Left lung (tissue), 10 donors: ENCODE data around the gene RUNDC3A. TPM values are rescaled to one million over a fixed set of nuclear protein-coding genes. Genes with fewer than 3 reads are reported as not detected.
"Not testable (repeated sequence)": the region's sequence is repeated elsewhere in the genome, so short reads cannot be mapped to it uniquely, and the experiment has no call there.

Source experiments
- ATAC-seq: fragments of 200-7000 bp; cut with Tn5 transposase; one replicate; pipeline ENCODE4 v1.9.1; 2020; ENCODE audit warnings: moderate library complexity
- DNase-seq, 4 donors: peaks; one replicate each; pipeline ENCODE4 v3.0.0-alpha.2; 2013 to 2020
- H3K27ac ChIP-seq, 2 donors: fragments of 200-600 bp; sonication (generic) in 1 of 2; one replicate each; pipeline versions ENCODE4 v1.5.0 to v1.8.0; 2020 to 2021
- H3K27me3 ChIP-seq, 2 donors: fragments of 200-600 bp; sonication (generic) in 1 of 2; one replicate each; pipeline versions ENCODE4 v1.5.0 to v1.8.0; 2020 to 2021
- H3K36me3 ChIP-seq, 2 donors: fragments of 200-600 bp; sonication (generic) in 1 of 2; one replicate each; pipeline versions ENCODE4 v1.5.0 to v1.8.0; 2020 to 2021
- H3K4me1 ChIP-seq, 2 donors: fragments of 200-600 bp; one replicate each; pipeline ENCODE4 v1.8.0; 2021
- H3K4me3 ChIP-seq, 2 donors: fragments of 200-600 bp; sonication (generic) in 1 of 2; one replicate each; pipeline versions ENCODE4 v1.5.0 to v1.8.0; 2020 to 2021; ENCODE audit warnings: mild to moderate bottlenecking in 1 of 2
- H3K9me3 ChIP-seq, 2 donors: fragments of 200-600 bp; sonication (generic) in 1 of 2; one replicate each; pipeline versions ENCODE4 v1.5.0 to v1.8.0; 2020 to 2021
- CTCF ChIP-seq, 2 donors: fragments of 200-600 bp; sonication (generic) in 1 of 2; IDR thresholded peaks; one replicate each; pipeline versions ENCODE4 v1.5.0 to v1.8.0; 2021; ENCODE audit warnings: antibody characterized with exemption in 2 of 2
- intact Hi-C, 2 donors: fragments of 100-400 bp; cut with DNase I; formaldehyde crosslinking; loops; one replicate each; pipeline versions ENCODE4 v1.11.2 to v1.14.2; 2022
- polyA plus RNA-seq, 6 donors: library from polyadenylated mRNA; unstranded; fragments of 120-200 nt; gene quantifications; one replicate each; pipeline ENCODE4 v1.2.1, GENCODE V29; 2013; ENCODE audit not compliant: insufficient read length in 6 of 6
- total RNA-seq, 2 donors: library from RNA; stranded (reverse); fragmentation: NEBNext Ultra II Directional; extraction: Animal tissue kit (Norgen Biotek cat#: 25700); gene quantifications; one replicate each; pipeline ENCODE4 v1.2.1, GENCODE V29; 2021
- donor health status: DM: no; HTN: yes; CAD: no.
- donor health status: DM: no; HTN: no; CAD: no.

RUNDC3A gene
- total and polyA plus RNA-seq, 8 donors = 0.08 to 6.3 (median 2.1) TPM

DNA sequence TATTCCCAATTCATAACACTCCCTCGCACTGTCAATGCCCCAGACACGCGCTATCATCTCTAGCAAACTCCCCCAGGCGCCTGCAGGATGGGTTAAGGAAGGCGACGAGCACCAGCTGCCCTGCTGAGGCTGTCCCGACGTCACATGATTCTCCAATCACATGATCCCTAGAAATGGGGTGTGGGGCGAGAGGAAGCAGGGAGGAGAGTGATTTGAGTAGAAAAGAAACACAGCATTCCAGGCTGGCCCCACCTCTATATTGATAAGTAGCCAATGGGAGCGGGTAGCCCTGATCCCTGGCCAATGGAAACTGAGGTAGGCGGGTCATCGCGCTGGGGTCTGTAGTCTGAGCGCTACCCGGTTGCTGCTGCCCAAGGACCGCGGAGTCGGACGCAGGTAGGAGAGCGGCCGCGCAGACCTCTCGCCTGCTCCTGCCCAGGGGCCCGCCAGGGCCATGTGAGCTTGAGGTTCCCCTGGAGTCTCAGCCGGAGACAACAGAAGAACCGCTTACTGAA is 36.6 kb downstream of the RUNDC3A start, which contains the start of gene GRN:
Gene GRN (plus strand): TSS at position 364 of the 515 bp plus-strand sequence. CDS start 3,863 bp downstream, outside the sequence.
- intact Hi-C loops = no loop called here
- H3K27me3 ChIP-seq = no peaks in the 10 kb centered on the region
- peak within 1 kb of the TSS; percentile 66 to 78 for H3K4me3 ChIP-seq
- ATAC-seq (peak; percentile 98), DNase-seq (peak; percentile 92 to 98 (median 96))
- peak within 1 kb of the TSS; percentile 87 to 98 for H3K27ac ChIP-seq
- H3K4me1 ChIP-seq = peaks cover 6 to 65% of the 10 kb centered on the region in 2 donors
- peaks cover 0 to 16% of the 10 kb centered on the region in 2 donors for H3K36me3 ChIP-seq
- TF ChIP-seq CTCF (IDR thresholded peaks at IDR 0.05) = no peak
- no peaks in the 10 kb centered on the region for H3K9me3 ChIP-seq

DNA sequence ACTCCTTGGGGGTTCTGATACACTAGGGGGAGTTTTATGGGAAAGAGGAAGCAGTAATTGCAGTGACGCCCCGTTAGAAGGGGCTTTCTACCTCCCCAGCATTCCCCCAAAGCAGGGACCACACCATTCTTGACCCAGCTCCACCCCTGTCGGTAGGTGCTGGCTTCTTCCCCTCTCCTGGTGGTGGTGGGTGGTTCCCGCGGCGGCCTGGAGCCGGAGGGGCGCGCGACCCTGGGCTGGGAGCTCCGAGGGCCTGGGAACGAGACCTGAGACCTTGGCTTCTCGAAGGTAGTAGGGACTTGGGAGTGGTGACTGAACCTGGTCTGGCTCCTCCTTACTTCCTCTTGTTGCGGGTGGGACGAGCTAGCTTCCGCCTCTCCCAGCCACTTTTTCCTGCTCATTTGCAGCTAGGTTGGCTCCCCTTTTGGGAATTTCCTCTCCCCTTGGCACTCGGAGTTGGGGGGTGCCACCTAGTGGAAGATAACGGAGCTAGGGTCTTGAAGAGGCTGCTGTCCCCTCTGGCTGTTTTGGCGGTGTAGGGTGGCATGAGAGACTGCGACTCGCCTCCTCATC is 37.1 kb downstream of the RUNDC3A start:
- DNase-seq (peak in 2 of 4 donors; percentile 36 to 63), ATAC-seq (peak; percentile 61)
- Histone ChIP-seq H3K4me1 (peaks cover 6 to 61% of the 10 kb centered on the region in 2 donors), H3K36me3 (peaks cover 0 to 22% of the 10 kb centered on the region in 2 donors), H3K27ac (peak overlapping the region; percentile 87 to 98), H3K9me3 (no peaks in the 10 kb centered on the region), H3K4me3 (peak overlapping the region; percentile 66 to 78), H3K27me3 (no peaks in the 10 kb centered on the region)
- intact Hi-C loops = no loop called here
- TF ChIP-seq CTCF (IDR thresholded peaks at IDR 0.05) = peak; percentile 37 to 39

- H3K4me3 ChIP-seq = peak overlapping the region; percentile 66 to 78
- DNase-seq (peak in 1 of 4 donors; percentile 69), ATAC-seq (no peak)
- intact Hi-C loops = no loop called here
- peak overlapping the region; percentile 87 to 98 for H3K27ac ChIP-seq
- no peak for TF ChIP-seq CTCF (IDR thresholded peaks at IDR 0.05)
- no peaks in the 10 kb centered on the region for H3K9me3 ChIP-seq
- peaks cover 6 to 58% of the 10 kb centered on the region in 2 donors for H3K4me1 ChIP-seq
- peaks cover 0 to 29% of the 10 kb centered on the region in 2 donors for H3K36me3 ChIP-seq
- no peaks in the 10 kb centered on the region for H3K27me3 ChIP-seq
Observed at GRCh38 chr17:44346064-44346844, 37.9 kb downstream of the RUNDC3A start.

GRCh38 chr17:44347206-44348055 is 39.0 kb downstream of the RUNDC3A start:
- ATAC-seq, H3K9me3 ChIP-seq, H3K27me3 ChIP-seq, intact Hi-C loops: not testable (repeated sequence)
- Histone ChIP-seq H3K36me3 (peaks cover 3 to 41% of the 10 kb centered on the region in 2 donors), H3K4me3 (peak overlapping the region in 1 of 2 donors; percentile 78), H3K27ac (peak overlapping the region in 1 of 2 donors; percentile 98), H3K4me1 (peaks cover 6 to 58% of the 10 kb centered on the region in 2 donors)
- peak in 1 of 4 donors; percentile 14 for DNase-seq

DNA sequence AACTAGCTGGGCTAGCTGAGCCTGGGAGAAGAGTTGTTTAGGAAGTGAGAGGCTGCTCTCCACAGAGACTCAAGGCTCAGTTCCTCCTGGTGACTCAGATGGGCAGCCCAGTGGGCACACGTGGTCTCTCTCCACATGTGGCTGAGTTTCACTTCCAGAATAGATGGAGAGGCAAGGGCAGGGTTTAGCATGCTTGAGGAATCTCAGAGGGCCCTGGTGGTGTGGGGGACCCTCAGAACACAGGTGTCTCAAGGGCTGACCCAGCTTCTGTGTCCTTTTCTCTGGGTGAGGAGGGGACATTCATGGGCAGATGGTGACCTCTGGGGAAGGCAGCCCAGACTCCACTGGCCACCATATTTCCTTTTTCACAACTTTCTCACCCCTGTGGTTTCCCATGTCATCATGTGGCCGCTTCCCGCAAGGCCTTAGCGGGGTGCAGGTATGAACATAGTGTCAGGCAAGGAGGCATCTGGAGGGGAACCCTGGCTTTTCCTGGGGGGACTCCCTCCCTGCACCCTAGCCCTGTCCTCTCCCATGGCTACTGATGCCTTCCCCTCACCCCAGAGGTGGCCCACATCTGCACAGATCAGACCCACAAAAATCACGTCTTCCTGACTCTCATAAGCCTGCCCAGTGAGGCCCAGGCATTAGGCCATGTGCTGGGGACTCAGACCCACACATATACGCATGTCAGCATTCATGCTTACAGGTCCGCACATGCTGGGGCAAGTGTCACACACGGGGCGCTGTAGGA is 40.0 kb downstream of the RUNDC3A start:
- TF ChIP-seq CTCF (IDR thresholded peaks at IDR 0.05) = no peak
- intact Hi-C loops = no loop called here
- ATAC-seq (peak; percentile 6), DNase-seq (peak in 2 of 4 donors; percentile 76 to 83)
- H3K4me3 ChIP-seq = peak overlapping the region in 1 of 2 donors; percentile 78
- no peaks in the 10 kb centered on the region for H3K9me3 ChIP-seq
- peaks cover 6 to 65% of the 10 kb centered on the region in 2 donors for H3K4me1 ChIP-seq
- H3K36me3 ChIP-seq = peaks cover 3 to 51% of the 10 kb centered on the region in 2 donors
- H3K27me3 ChIP-seq = no peaks in the 10 kb centered on the region
- H3K27ac ChIP-seq = peak overlapping the region in 1 of 2 donors; percentile 98
